Tibial nerve (tissue), 4 donors: ENCODE measurements around the gene ABHD3.

Source experiments
- EP300 ChIP-seq, 2 donors: sonication (generic); formaldehyde crosslinking; IDR thresholded peaks; one replicate each; pipeline ENCODE4 v1.6.1; 2017; ENCODE audit warnings: antibody characterized with exemption in 2 of 2, mild to moderate bottlenecking in 1 of 2
- POLR2A ChIP-seq, 2 donors: fragments of 450-650 bp; IDR thresholded peaks; one replicate each; pipeline ENCODE4 v1.6.1; 2017; ENCODE audit warnings: antibody characterized with exemption in 2 of 2, mild to moderate bottlenecking in 2 of 2, moderate library complexity in 2 of 2
- TF ChIP-seq, protein P1 (sequence below), 5 experiments: fragments of 200-600 bp in 3 of 5; fragments of 450-650 bp in 2 of 5; sonication (generic) in 3 of 5; IDR thresholded peaks; one replicate each; pipeline ENCODE4 v1.5.1; 2016 to 2019; ENCODE audit warnings: antibody characterized with exemption in 5 of 5, mild to moderate bottlenecking in 3 of 5, moderate library complexity in 2 of 5

DNA sequence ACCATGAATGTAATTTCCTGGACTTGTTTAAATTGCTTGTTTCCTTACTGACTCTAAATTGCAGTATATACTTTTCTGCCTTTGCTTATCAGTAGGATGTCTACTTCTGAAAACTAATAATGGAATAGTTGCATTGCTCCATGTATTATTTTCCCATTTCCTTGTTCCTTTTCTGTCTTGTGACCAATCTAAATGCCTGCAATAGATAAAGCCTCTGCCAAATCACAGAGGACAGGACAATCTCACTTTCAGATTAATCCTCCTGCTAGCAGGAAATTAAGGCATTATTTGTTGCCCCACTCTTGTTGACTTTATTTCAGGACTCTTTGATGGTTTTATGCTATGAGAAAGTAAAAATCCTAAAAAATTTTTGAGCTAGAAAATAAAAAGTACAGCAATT is 99.4 kb downstream of the ABHD3 start:
- TF ChIP-seq EP300 (IDR thresholded peaks at IDR 0.05) (no peak), POLR2A (IDR thresholded peaks at IDR 0.05) (no peak)
- TF ChIP-seq, protein P1, sequence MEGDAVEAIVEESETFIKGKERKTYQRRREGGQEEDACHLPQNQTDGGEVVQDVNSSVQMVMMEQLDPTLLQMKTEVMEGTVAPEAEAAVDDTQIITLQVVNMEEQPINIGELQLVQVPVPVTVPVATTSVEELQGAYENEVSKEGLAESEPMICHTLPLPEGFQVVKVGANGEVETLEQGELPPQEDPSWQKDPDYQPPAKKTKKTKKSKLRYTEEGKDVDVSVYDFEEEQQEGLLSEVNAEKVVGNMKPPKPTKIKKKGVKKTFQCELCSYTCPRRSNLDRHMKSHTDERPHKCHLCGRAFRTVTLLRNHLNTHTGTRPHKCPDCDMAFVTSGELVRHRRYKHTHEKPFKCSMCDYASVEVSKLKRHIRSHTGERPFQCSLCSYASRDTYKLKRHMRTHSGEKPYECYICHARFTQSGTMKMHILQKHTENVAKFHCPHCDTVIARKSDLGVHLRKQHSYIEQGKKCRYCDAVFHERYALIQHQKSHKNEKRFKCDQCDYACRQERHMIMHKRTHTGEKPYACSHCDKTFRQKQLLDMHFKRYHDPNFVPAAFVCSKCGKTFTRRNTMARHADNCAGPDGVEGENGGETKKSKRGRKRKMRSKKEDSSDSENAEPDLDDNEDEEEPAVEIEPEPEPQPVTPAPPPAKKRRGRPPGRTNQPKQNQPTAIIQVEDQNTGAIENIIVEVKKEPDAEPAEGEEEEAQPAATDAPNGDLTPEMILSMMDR (IDR thresholded peaks at IDR 0.05) = no peak
